ENCODE results near the gene SYT14.

Gene SYT14

GRCh38 chr1:210081494-210081893, 143.5 kb downstream of the SYT14 start:
- no peaks in the 10 kb centered on the region for H3K4me1 ChIP-seq
- H3K36me3 ChIP-seq = no peaks in the 10 kb centered on the region
- DNase-seq = no peak
- intact Hi-C loops (cut with DNase I; ENCODE audit: low total_unique reads) = no loop called here
- H3K27me3 ChIP-seq = no peaks in the 10 kb centered on the region
- H3K9me3 ChIP-seq = no peaks in the 10 kb centered on the region
- no peak overlapping the region for H3K27ac ChIP-seq
- no peak for TF ChIP-seq CTCF (IDR thresholded peaks at IDR 0.05)
- no peak overlapping the region for H3K4me3 ChIP-seq

DNA sequence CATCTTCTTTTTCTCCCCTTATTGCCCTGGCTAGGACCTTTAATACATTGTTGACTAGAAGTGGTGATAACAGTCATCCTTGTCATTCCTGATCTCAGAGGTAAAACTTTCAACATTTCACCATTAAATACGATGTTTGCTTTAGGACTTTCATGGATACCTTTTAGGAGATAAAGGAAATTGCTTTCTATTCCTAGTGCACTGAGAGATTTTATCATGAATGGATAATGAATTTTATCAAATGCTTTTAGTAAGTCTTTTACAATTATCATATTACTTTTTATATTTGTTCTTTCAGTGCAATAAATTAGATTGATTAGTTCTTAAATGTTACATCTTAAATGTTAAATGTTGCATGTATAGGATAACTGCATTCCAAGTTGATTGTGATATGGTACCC, 147.3 kb downstream of the SYT14 start:
- Histone ChIP-seq H3K4me1 (no peaks in the 10 kb centered on the region), H3K4me3 (no peak overlapping the region), H3K9me3 (no peaks in the 10 kb centered on the region), H3K36me3 (no peaks in the 10 kb centered on the region), H3K27ac (no peak overlapping the region), H3K27me3 (no peaks in the 10 kb centered on the region)
- TF ChIP-seq CTCF (IDR thresholded peaks at IDR 0.05) = no peak
- intact Hi-C loops (cut with DNase I; ENCODE audit: low total_unique reads) = no loop called here
- DNase-seq = no peak

DNA sequence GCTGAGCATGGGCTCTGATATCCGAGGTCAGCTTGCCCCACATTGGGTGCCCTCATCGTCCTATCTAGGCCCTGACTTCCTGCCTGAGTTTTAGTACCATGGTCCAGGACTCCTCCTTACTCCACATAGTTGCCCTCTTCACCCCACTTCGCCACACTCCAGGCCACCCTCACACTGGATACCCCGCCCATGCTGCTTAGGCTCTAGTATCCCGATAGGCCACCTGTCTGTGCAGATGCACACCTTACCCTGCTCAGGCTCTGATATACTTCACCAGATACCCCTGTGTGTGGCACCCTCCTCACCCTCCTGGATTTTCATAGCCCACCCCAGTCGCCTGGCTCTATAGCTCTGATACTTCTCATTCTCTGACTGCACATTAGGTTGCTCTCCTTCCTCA, 149.0 kb downstream of the SYT14 start:
- no peak for DNase-seq
- Histone ChIP-seq H3K27me3 (no peaks in the 10 kb centered on the region), H3K9me3 (no peaks in the 10 kb centered on the region), H3K36me3 (no peaks in the 10 kb centered on the region), H3K4me3 (no peak overlapping the region), H3K27ac (no peak overlapping the region), H3K4me1 (no peaks in the 10 kb centered on the region)
- TF ChIP-seq CTCF (IDR thresholded peaks at IDR 0.05) = no peak
- intact Hi-C loops (cut with DNase I; ENCODE audit: low total_unique reads) = no loop called here

GRCh38 chr1:210089855-210090254, 151.8 kb downstream of the SYT14 start:
- intact Hi-C loops (cut with DNase I; ENCODE audit: low total_unique reads) = no loop called here
- Histone ChIP-seq H3K9me3 (no peaks in the 10 kb centered on the region), H3K27me3 (no peaks in the 10 kb centered on the region), H3K4me3 (no peak overlapping the region), H3K36me3 (no peaks in the 10 kb centered on the region), H3K4me1 (no peaks in the 10 kb centered on the region), H3K27ac (no peak overlapping the region)
- TF ChIP-seq CTCF (IDR thresholded peaks at IDR 0.05) = no peak
- DNase-seq = no peak

- H3K27ac ChIP-seq = no peak overlapping the region
- DNase-seq = no peak
- no peaks in the 10 kb centered on the region for H3K27me3 ChIP-seq
- H3K36me3 ChIP-seq = no peaks in the 10 kb centered on the region
- TF ChIP-seq CTCF (IDR thresholded peaks at IDR 0.05) = no peak
- no peaks in the 10 kb centered on the region for H3K9me3 ChIP-seq
- no peak overlapping the region for H3K4me3 ChIP-seq
- intact Hi-C loops (cut with DNase I; ENCODE audit: low total_unique reads) = no loop called here
- H3K4me1 ChIP-seq = no peaks in the 10 kb centered on the region
Observed at GRCh38 chr1:210092366-210092765, 154.3 kb downstream of the SYT14 start.

DNA sequence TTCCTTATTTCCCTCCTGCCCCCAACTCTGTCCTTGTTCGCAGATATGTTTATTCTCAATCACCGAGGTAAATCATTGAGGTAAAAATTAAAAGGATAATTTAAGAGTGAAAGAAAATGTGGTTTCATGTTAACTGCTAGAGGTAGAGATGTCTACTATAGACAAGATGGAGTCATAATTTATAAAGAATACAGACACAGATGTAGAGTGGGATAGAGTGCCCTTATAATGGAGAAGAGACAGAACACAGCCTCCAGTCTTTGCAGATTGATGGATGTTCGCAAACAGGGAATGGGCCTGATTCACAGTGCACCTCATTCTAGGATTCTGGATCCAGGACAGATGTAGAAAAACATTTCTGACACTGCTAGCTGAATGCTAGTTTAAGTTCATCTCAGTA, 155.4 kb downstream of the SYT14 start:
- H3K27me3 ChIP-seq = no peaks in the 10 kb centered on the region
- no peaks in the 10 kb centered on the region for H3K36me3 ChIP-seq
- H3K4me3 ChIP-seq = no peak overlapping the region
- no peaks in the 10 kb centered on the region for H3K9me3 ChIP-seq
- DNase-seq = no peak
- no peak for TF ChIP-seq CTCF (IDR thresholded peaks at IDR 0.05)
- H3K4me1 ChIP-seq = no peaks in the 10 kb centered on the region
- no peak overlapping the region for H3K27ac ChIP-seq
- intact Hi-C loops (cut with DNase I; ENCODE audit: low total_unique reads) = no loop called here
